ENCODE measurements around the gene ATAD3B.
A peak's percentile ranks its signal among the peaks of the same experiment; 100 is the strongest.

Gene ATAD3B

DNA sequence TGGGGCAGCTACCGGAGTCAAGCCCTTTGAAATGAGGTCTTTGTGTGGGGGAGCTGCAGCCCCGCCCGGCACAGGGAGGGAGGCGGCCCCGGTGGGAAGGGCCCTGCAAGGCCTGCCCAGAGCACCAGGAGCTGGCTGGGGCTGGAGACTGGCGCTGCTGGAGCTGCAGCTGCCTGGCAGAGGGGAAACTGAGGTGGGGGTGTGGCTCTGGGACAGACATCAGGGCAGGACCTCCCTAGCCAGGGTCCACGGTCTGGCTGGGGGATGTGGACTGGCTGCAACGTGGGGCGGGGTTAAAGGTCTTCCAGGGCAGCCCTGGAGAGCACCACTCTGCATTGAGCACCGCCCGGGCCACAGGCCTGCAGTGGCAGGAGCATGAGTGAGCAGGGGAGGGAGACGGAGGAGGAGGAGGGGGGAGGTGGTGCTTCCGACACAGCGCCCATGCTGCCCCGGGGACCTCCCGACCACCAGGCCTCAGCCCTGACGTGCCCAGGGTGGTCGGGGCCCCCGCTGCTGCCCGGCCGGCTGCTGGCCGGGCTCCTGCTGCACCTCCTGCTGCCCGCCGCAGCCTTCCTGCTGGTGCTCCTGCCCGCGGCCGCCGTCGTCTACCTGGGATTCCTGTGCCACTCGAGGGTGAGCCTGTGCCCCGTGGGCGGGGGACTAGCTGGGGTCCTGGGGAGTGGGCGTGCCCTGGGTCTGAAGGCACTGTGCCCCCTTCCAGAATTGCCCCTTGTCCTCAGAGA, 45.6 kb upstream of the ATAD3B start:
- no peaks in the 10 kb centered on the region for H3K4me1 ChIP-seq (ENCODE audit: control insufficient read depth, insufficient read depth, low read length)
- ChIA-PET POLR2A (interaction anchor here (0.5 to 0.6 kb wide), 2 partner anchors 16 to 23 kb away, joined by 3 to 4 read pairs; no protein-coding TSS in a partner anchor), CTCF (interaction anchor here (2.0 kb wide), 1 partner anchor 15 kb away, joined by 5 read pairs; no protein-coding TSS in a partner anchor)
- no peaks in the 10 kb centered on the region for H3K36me3 ChIP-seq (ENCODE audit: control insufficient read depth in 2 of 2, insufficient read depth in 1 of 2, low read length in 2 of 2)
- H3K9me3 ChIP-seq (ENCODE audit: control insufficient read depth, insufficient read depth, low read depth, low read length): no peaks in the 10 kb centered on the region
- no peak overlapping the region for H3K4me3 ChIP-seq (ENCODE audit: low read depth, low read length)
- H3K27ac ChIP-seq (ENCODE audit: extremely low read depth, low read depth, low read length): no peak overlapping the region
- peak; percentile 86 for TF ChIP-seq KLF1 (tag by site-specific recombination; IDR thresholded peaks at IDR 0.05)
- TF ChIP-seq, protein P1, sequence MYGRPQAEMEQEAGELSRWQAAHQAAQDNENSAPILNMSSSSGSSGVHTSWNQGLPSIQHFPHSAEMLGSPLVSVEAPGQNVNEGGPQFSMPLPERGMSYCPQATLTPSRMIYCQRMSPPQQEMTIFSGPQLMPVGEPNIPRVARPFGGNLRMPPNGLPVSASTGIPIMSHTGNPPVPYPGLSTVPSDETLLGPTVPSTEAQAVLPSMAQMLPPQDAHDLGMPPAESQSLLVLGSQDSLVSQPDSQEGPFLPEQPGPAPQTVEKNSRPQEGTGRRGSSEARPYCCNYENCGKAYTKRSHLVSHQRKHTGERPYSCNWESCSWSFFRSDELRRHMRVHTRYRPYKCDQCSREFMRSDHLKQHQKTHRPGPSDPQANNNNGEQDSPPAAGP (tag by site-specific recombination; IDR thresholded peaks at IDR 0.05): 0 out of 2 replicates have a peak, but pooled peaks have one; percentile 35
- TF ChIP-seq, protein P2, sequence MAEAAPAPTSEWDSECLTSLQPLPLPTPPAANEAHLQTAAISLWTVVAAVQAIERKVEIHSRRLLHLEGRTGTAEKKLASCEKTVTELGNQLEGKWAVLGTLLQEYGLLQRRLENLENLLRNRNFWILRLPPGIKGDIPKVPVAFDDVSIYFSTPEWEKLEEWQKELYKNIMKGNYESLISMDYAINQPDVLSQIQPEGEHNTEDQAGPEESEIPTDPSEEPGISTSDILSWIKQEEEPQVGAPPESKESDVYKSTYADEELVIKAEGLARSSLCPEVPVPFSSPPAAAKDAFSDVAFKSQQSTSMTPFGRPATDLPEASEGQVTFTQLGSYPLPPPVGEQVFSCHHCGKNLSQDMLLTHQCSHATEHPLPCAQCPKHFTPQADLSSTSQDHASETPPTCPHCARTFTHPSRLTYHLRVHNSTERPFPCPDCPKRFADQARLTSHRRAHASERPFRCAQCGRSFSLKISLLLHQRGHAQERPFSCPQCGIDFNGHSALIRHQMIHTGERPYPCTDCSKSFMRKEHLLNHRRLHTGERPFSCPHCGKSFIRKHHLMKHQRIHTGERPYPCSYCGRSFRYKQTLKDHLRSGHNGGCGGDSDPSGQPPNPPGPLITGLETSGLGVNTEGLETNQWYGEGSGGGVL (tag by site-specific recombination; IDR thresholded peaks at IDR 0.05): 0 out of 2 replicates have a peak, but pooled peaks have one; percentile 24
- TF ChIP-seq ZNF792 (tag by site-specific recombination; IDR thresholded peaks at IDR 0.05): no peak
- TF ChIP-seq ZNF341 (tag by site-specific recombination; IDR thresholded peaks at IDR 0.05; ENCODE audit: low read depth): peak; percentile 59; the same call in 1 of the 2 replicates
- peak; percentile 70 for TF ChIP-seq ZNF600 (tag by site-specific recombination; IDR thresholded peaks at IDR 0.05)
- 0 out of 2 replicates have a peak, but pooled peaks have one; percentile 19 for TF ChIP-seq ZFHX2 (tag by site-specific recombination; conservative IDR thresholded peaks at IDR 0.05)
- no peak for TF ChIP-seq ZNF114 (tag by site-specific recombination; IDR thresholded peaks at IDR 0.05)
- TF ChIP-seq ZNF155 (tag by site-specific recombination; IDR thresholded peaks at IDR 0.05): no peak
- TF ChIP-seq ZNF157 (tag by site-specific recombination; IDR thresholded peaks at IDR 0.05): no peak
- TF ChIP-seq, protein P3, sequence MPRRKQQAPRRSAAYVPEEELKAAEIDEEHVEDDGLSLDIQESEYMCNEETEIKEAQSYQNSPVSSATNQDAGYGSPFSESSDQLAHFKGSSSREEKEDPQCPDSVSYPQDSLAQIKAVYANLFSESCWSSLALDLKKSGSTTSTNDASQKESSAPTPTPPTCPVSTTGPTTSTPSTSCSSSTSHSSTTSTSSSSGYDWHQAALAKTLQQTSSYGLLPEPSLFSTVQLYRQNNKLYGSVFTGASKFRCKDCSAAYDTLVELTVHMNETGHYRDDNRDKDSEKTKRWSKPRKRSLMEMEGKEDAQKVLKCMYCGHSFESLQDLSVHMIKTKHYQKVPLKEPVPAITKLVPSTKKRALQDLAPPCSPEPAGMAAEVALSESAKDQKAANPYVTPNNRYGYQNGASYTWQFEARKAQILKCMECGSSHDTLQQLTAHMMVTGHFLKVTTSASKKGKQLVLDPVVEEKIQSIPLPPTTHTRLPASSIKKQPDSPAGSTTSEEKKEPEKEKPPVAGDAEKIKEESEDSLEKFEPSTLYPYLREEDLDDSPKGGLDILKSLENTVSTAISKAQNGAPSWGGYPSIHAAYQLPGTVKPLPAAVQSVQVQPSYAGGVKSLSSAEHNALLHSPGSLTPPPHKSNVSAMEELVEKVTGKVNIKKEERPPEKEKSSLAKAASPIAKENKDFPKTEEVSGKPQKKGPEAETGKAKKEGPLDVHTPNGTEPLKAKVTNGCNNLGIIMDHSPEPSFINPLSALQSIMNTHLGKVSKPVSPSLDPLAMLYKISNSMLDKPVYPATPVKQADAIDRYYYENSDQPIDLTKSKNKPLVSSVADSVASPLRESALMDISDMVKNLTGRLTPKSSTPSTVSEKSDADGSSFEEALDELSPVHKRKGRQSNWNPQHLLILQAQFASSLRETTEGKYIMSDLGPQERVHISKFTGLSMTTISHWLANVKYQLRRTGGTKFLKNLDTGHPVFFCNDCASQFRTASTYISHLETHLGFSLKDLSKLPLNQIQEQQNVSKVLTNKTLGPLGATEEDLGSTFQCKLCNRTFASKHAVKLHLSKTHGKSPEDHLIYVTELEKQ (tag by site-specific recombination; IDR thresholded peaks at IDR 0.05; ENCODE audit: borderline replicate concordance): no peak
- TF ChIP-seq, protein P4, sequence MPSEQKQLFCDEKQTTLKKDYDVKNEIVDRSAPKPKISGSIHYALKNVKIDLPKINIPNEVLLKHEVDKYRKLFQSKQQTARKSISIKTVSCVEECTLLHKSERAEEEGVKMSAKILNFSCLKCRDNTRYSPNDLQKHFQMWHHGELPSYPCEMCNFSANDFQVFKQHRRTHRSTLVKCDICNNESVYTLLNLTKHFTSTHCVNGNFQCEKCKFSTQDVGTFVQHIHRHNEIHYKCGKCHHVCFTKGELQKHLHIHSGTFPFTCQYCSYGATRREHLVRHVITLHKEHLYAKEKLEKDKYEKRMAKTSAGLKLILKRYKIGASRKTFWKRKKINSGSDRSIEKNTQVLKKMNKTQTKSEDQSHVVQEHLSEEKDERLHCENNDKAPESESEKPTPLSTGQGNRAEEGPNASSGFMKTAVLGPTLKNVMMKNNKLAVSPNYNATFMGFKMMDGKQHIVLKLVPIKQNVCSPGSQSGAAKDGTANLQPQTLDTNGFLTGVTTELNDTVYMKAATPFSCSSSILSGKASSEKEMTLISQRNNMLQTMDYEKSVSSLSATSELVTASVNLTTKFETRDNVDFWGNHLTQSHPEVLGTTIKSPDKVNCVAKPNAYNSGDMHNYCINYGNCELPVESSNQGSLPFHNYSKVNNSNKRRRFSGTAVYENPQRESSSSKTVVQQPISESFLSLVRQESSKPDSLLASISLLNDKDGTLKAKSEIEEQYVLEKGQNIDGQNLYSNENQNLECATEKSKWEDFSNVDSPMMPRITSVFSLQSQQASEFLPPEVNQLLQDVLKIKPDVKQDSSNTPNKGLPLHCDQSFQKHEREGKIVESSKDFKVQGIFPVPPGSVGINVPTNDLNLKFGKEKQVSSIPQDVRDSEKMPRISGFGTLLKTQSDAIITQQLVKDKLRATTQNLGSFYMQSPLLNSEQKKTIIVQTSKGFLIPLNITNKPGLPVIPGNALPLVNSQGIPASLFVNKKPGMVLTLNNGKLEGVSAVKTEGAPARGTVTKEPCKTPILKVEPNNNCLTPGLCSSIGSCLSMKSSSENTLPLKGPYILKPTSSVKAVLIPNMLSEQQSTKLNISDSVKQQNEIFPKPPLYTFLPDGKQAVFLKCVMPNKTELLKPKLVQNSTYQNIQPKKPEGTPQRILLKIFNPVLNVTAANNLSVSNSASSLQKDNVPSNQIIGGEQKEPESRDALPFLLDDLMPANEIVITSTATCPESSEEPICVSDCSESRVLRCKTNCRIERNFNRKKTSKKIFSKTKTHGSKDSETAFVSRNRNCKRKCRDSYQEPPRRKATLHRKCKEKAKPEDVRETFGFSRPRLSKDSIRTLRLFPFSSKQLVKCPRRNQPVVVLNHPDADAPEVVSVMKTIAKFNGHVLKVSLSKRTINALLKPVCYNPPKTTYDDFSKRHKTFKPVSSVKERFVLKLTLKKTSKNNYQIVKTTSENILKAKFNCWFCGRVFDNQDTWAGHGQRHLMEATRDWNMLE (tag by site-specific recombination; conservative IDR thresholded peaks at IDR 0.05; ENCODE audit: low read depth): no peak
- TF ChIP-seq GLIS2 (tag by site-specific recombination; IDR thresholded peaks at IDR 0.05): no peak
- no peak for TF ChIP-seq ZNF354C (tag by site-specific recombination; IDR thresholded peaks at IDR 0.05; ENCODE audit: borderline replicate concordance, low read depth)
- no peak for TF ChIP-seq ZNF211 (tag by site-specific recombination; IDR thresholded peaks at IDR 0.05; ENCODE audit: low read depth)
- TF ChIP-seq ZIC2 (tag by site-specific recombination; IDR thresholded peaks at IDR 0.05): peak; percentile 32; the same call in 1 of the 2 replicates
- no peak for TF ChIP-seq GLI4 (tag by site-specific recombination; IDR thresholded peaks at IDR 0.05)
- TF ChIP-seq, protein P5, sequence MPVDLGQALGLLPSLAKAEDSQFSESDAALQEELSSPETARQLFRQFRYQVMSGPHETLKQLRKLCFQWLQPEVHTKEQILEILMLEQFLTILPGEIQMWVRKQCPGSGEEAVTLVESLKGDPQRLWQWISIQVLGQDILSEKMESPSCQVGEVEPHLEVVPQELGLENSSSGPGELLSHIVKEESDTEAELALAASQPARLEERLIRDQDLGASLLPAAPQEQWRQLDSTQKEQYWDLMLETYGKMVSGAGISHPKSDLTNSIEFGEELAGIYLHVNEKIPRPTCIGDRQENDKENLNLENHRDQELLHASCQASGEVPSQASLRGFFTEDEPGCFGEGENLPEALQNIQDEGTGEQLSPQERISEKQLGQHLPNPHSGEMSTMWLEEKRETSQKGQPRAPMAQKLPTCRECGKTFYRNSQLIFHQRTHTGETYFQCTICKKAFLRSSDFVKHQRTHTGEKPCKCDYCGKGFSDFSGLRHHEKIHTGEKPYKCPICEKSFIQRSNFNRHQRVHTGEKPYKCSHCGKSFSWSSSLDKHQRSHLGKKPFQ (tag by site-specific recombination; IDR thresholded peaks at IDR 0.05): no peak
- TF ChIP-seq ZFP69B (tag by site-specific recombination; IDR thresholded peaks at IDR 0.05): no peak
- no peak for TF ChIP-seq ZNF501 (tag by site-specific recombination; IDR thresholded peaks at IDR 0.05)
- no peak for TF ChIP-seq ZNF274 (IDR thresholded peaks at IDR 0.05; ENCODE audit: low read length)
- no peak for TF ChIP-seq ZNF274 (tag by site-specific recombination; IDR thresholded peaks at IDR 0.05; ENCODE audit: borderline replicate concordance)
- no peak for TF ChIP-seq ZBTB1 (tag by site-specific recombination; IDR thresholded peaks at IDR 0.05)
- TF ChIP-seq ZNF10 (tag by site-specific recombination; IDR thresholded peaks at IDR 0.05): 0 out of 2 replicates have a peak, but pooled peaks have one; percentile 36
- no peak for TF ChIP-seq ZNF776 (tag by site-specific recombination; IDR thresholded peaks at IDR 0.05; ENCODE audit: borderline replicate concordance)

Data from HEK293 (cell line).